Measurements from ENCODE around the gene PPP1R2. TPM values are rescaled to one million over a fixed set of nuclear protein-coding genes. Genes with fewer than 3 reads are reported as not detected.

PPP1R2 gene
- 13.9 to 21.9 TPM (median 18.6 TPM) in 5 replicates for total RNA-seq (2022; extraction: Qiagen RNA extraction; ENCODE audit: low read depth)

GRCh38 chr3:195542698-195543499 lies at the start of gene PPP1R2:
PPP1R2 (minus strand) TSS chr3:195543325; CDS start chr3:195543025, 300 bp downstream.

DNA sequence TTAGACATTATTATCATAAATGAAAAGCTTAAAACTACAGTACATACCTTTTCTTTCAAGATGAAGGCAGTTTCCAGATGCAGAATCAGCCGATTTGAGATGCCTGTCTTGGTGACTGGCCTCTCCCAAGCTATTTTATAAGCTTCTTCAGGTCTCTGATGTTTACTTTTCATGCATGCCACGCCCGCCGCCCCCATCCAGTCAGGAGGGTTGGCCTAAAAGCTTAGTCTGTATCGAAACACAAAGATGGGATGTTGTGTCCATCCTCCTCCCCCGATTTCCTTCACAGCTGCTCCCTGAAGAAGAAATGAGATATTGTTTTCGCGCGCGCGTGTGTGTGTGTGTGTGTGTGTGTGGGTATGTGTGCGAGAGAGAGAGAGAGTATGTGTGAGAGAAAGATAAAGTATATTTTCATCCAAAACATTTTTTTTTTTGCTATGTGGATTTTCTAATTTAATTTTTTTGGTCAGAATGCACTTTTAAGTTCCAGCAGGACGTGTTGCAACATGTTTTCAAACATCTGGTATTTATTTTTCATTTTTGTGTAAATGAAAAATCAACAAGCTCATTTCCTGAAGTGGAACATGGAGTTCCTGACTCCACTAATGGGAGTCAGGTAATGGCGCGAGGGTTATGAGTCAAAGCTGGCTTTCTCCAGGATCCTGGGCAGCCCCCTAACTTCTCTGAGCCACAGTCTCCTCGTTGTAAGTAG lies 40.9 kb upstream of the PPP1R2 start, which contains the start of gene APOD:
APOD (minus strand) TSS at position 110 of the 712 bp plus-strand sequence. CDS start 4,479 bp downstream, outside the sequence.

Other genes starting within 250 kb of the PPP1R2 start
- 4.9 to 9.0 TPM (median 7.6 TPM) in 5 replicates for gene ACAP2, start 100.3 kb downstream of the PPP1R2 start, total RNA-seq (2022; extraction: Qiagen RNA extraction; ENCODE audit: low read depth)
- gene APOD, start 40.6 kb upstream of the PPP1R2 start, total RNA-seq (2022; extraction: Qiagen RNA extraction; ENCODE audit: low read depth): 0.79 to 1.2 TPM (median 0.87 TPM) in 5 replicates
- gene MUC20, start 177.7 kb upstream of the PPP1R2 start, total RNA-seq (2022; extraction: Qiagen RNA extraction; ENCODE audit: low read depth): 0.43 to 1.3 TPM (median 0.75 TPM) in 5 replicates